Neural cell (in vitro differentiated cells): Measurements from ENCODE around the gene PHACTR1. TPM values are rescaled to one million over a fixed set of nuclear protein-coding genes. Genes with fewer than 3 reads are reported as not detected.

Experiments used
- H2AFZ ChIP-seq: fragments of 200-600, 300-800 bp; sonication (generic), shearing (Covaris generic); 2 replicates; pipeline ENCODE4 v1.6.0; 2014; ENCODE audit warnings: low read depth, mild to moderate bottlenecking, antibody characterized with exemption, low read length, moderate library complexity
- H3F3A ChIP-seq: fragments of 200-600 bp; shearing (Covaris generic); 2 replicates; pipeline ENCODE4 v1.6.1; 2016; ENCODE audit warnings: mild to moderate bottlenecking, moderate library complexity, mixed read lengths, antibody characterized with exemption, low read length; ENCODE audit not compliant: insufficient read depth, poor library complexity, severe bottlenecking
- H3K27ac ChIP-seq: fragments of 200-600, 300-800 bp; sonication (generic), shearing (Covaris generic); 2 replicates; pipeline ENCODE4 v1.5.1; 2014; ENCODE audit warnings: mild to moderate bottlenecking, low read length, moderate library complexity
- H3K27me3 ChIP-seq: fragments of 300-800, 200-600 bp; sonication (generic), shearing (Covaris generic); 2 replicates; pipeline ENCODE4 v1.6.0; 2014; ENCODE audit warnings: mild to moderate bottlenecking, low read depth, low read length, moderate library complexity; ENCODE audit not compliant: insufficient read depth
- H3K36me3 ChIP-seq: fragments of 300-800, 200-600 bp; sonication (generic), shearing (Covaris generic); 2 replicates; pipeline ENCODE4 v1.5.1; 2014; ENCODE audit warnings: mild to moderate bottlenecking, antibody characterized with exemption, low read length, moderate library complexity; ENCODE audit not compliant: insufficient read depth
- H3K4me2 ChIP-seq: fragments of 300-800, 200-600 bp; sonication (generic), shearing (Covaris generic); 2 replicates; pipeline ENCODE4 v1.6.0; 2014; ENCODE audit warnings: mild to moderate bottlenecking, low read length
- H3K4me3 ChIP-seq: fragments of 300-800, 200-600 bp; sonication (generic), shearing (Covaris generic); 2 replicates; pipeline ENCODE4 v1.5.1; 2014; ENCODE audit warnings: mild to moderate bottlenecking, low read length, moderate library complexity
- H3K79me2 ChIP-seq: fragments of 200-600 bp; shearing (Covaris generic); replicated peaks from 2 replicates; pipeline ENCODE4 v1.6.0; 2014; ENCODE audit warnings: mild to moderate bottlenecking, low read length, moderate library complexity; ENCODE audit not compliant: insufficient read depth
- H3K9ac ChIP-seq: fragments of 300-800, 200-600 bp; sonication (generic), shearing (Covaris generic); 2 replicates; pipeline ENCODE4 v1.6.1; 2016; ENCODE audit warnings: mild to moderate bottlenecking, low read length, mixed read lengths
- H3K9me2 ChIP-seq: fragments of 200-600 bp; shearing (Covaris generic); 2 replicates; pipeline ENCODE4 v1.6.1; 2016; ENCODE audit warnings: mild to moderate bottlenecking, low read length, mixed read lengths; ENCODE audit not compliant: insufficient read depth
- H3K9me3 ChIP-seq: fragments of 200-600, 300-800 bp; sonication (generic), shearing (Covaris generic); 2 replicates; pipeline ENCODE4 v1.6.1; 2016; ENCODE audit warnings: mild to moderate bottlenecking, mixed run types, low read length, moderate library complexity, mixed read lengths
- H4K20me1 ChIP-seq: fragments of 200-600 bp; shearing (Covaris generic); 2 replicates; pipeline ENCODE4 v1.6.1; 2016; ENCODE audit warnings: mild to moderate bottlenecking, mixed run types; ENCODE audit not compliant: insufficient read depth
- EP300 ChIP-seq: fragments of 450-650 bp; conservative IDR thresholded peaks from 2 replicates; pipeline ENCODE4 v1.6.1; 2014; ENCODE audit warnings: antibody characterized with exemption, mild to moderate bottlenecking, moderate library complexity; ENCODE audit not compliant: poor library complexity, severe bottlenecking
- MXI1 ChIP-seq: fragments of 450-650 bp; conservative IDR thresholded peaks from 2 replicates; pipeline ENCODE4 v1.6.1; 2014; ENCODE audit warnings: antibody characterized with exemption, mild to moderate bottlenecking; ENCODE audit not compliant: poor library complexity, severe bottlenecking
- POLR2AphosphoS5 ChIP-seq: IDR thresholded peaks from 2 replicates; pipeline ENCODE4 v1.6.1; 2012
- SMC3 ChIP-seq: fragments of 450-650 bp; conservative IDR thresholded peaks from 2 replicates; pipeline ENCODE4 v1.6.1; 2014; ENCODE audit warnings: antibody characterized with exemption, mild to moderate bottlenecking, moderate library complexity; ENCODE audit not compliant: poor library complexity
- polyA plus RNA-seq: library from polyadenylated mRNA; depleted of rRNA; stranded (reverse); fragments of >200 nt; gene quantifications from 2 replicates; pipeline ENCODE4 v1.2.3, GENCODE V29; 2014
- small RNA-seq, 3 experiments: library from RNA; depleted of rRNA; stranded (forward); fragments of <200 nt; gene quantifications; one replicate each; pipeline ENCODE3, GENCODE V24; 2012
- TF ChIP-seq, protein P1 (sequence below): IDR thresholded peaks from 2 replicates; pipeline ENCODE4 v1.6.1; 2012; ENCODE audit warnings: borderline replicate concordance
- TF ChIP-seq, protein P2 (sequence below): fragments of 450-650 bp; IDR thresholded peaks from 2 replicates; pipeline ENCODE4 v1.5.1; 2014; ENCODE audit warnings: antibody characterized with exemption, mild to moderate bottlenecking, moderate library complexity; ENCODE audit not compliant: poor library complexity, severe bottlenecking

The PHACTR1 gene
- polyA plus RNA-seq, 1 donor from 2014 or later, result 7.8 TPM

DNA sequence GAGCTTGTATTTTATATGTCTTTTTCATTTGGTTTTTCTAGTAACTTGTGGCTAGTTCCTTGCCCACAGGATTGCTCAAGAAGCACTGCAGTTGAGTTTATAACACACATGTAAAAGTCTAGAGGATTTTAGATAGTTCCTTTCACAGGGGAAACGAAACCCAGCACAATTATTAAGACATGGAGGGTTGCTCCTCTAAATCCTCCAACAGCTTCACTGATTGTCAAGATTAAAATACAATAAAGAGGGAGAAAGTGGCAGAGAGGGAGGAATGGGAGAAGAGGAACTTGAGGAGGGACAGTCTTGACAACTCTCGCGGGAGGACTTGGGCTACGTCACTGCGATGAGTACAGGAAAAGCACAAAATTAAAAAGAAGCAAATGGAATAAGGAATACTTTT, 621.5 kb downstream of the PHACTR1 start:
- no peak overlapping the region for H3K4me3 ChIP-seq
- H3K27ac ChIP-seq, result no peak overlapping the region
- H3K9ac ChIP-seq, result no peak overlapping the region
- H2AFZ ChIP-seq, result no peak overlapping the region
- H4K20me1 ChIP-seq, result no peaks in the 10 kb centered on the region
- H3K9me3 ChIP-seq, result no peaks in the 10 kb centered on the region
- H3K4me2 ChIP-seq, result no peak overlapping the region
- H3K79me2 ChIP-seq, result no peaks in the 10 kb centered on the region
- no peaks in the 10 kb centered on the region for H3K27me3 ChIP-seq
- no peaks in the 10 kb centered on the region for H3K36me3 ChIP-seq
- H3K9me2 ChIP-seq, result no peaks in the 10 kb centered on the region
- H3F3A ChIP-seq, result no peaks in the 10 kb centered on the region
- TF ChIP-seq, protein P1, sequence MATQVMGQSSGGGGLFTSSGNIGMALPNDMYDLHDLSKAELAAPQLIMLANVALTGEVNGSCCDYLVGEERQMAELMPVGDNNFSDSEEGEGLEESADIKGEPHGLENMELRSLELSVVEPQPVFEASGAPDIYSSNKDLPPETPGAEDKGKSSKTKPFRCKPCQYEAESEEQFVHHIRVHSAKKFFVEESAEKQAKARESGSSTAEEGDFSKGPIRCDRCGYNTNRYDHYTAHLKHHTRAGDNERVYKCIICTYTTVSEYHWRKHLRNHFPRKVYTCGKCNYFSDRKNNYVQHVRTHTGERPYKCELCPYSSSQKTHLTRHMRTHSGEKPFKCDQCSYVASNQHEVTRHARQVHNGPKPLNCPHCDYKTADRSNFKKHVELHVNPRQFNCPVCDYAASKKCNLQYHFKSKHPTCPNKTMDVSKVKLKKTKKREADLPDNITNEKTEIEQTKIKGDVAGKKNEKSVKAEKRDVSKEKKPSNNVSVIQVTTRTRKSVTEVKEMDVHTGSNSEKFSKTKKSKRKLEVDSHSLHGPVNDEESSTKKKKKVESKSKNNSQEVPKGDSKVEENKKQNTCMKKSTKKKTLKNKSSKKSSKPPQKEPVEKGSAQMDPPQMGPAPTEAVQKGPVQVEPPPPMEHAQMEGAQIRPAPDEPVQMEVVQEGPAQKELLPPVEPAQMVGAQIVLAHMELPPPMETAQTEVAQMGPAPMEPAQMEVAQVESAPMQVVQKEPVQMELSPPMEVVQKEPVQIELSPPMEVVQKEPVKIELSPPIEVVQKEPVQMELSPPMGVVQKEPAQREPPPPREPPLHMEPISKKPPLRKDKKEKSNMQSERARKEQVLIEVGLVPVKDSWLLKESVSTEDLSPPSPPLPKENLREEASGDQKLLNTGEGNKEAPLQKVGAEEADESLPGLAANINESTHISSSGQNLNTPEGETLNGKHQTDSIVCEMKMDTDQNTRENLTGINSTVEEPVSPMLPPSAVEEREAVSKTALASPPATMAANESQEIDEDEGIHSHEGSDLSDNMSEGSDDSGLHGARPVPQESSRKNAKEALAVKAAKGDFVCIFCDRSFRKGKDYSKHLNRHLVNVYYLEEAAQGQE, result no peak
- no peak for TF ChIP-seq MXI1
- TF ChIP-seq, protein P2, sequence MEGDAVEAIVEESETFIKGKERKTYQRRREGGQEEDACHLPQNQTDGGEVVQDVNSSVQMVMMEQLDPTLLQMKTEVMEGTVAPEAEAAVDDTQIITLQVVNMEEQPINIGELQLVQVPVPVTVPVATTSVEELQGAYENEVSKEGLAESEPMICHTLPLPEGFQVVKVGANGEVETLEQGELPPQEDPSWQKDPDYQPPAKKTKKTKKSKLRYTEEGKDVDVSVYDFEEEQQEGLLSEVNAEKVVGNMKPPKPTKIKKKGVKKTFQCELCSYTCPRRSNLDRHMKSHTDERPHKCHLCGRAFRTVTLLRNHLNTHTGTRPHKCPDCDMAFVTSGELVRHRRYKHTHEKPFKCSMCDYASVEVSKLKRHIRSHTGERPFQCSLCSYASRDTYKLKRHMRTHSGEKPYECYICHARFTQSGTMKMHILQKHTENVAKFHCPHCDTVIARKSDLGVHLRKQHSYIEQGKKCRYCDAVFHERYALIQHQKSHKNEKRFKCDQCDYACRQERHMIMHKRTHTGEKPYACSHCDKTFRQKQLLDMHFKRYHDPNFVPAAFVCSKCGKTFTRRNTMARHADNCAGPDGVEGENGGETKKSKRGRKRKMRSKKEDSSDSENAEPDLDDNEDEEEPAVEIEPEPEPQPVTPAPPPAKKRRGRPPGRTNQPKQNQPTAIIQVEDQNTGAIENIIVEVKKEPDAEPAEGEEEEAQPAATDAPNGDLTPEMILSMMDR, result no peak
- no peak for TF ChIP-seq POLR2AphosphoS5
- TF ChIP-seq SMC3, result no peak
- TF ChIP-seq EP300, result no peak

Small RNA genes lying within 50 kb of the gene (small RNA-seq; reads per million reads assigned to genes)
- gene RNU1-11P, result 1.4 to 268 (median 4.9) reads per million in 3 experiments
